Fibroblast of lung (primary cell): ENCODE data around the gene TANC1. TPM values are rescaled to one million over a fixed set of nuclear protein-coding genes. Genes with fewer than 3 reads are reported as not detected.
A peak's percentile ranks its signal among the peaks of the same experiment; 100 is the strongest.

Experiments
- DNase-seq, 2 donors: peaks; one replicate each; pipeline versions ENCODE4 v3.0.0 to v3.0.0-alpha.2; 2010; ENCODE audit warnings: low read depth in 2 of 2
- H2AFZ ChIP-seq: 2 replicates; pipeline ENCODE4 v1.5.1; 2012; ENCODE audit warnings: low read length, control low read depth, inconsistent platforms
- H3K27ac ChIP-seq: 2 replicates; pipeline ENCODE4 v1.5.1; 2011; ENCODE audit warnings: low read length, control low read depth; ENCODE audit not compliant: insufficient read depth
- H3K27me3 ChIP-seq: 2 replicates; pipeline ENCODE4 v1.5.1; 2011; ENCODE audit warnings: mild to moderate bottlenecking, low read length; ENCODE audit not compliant: control insufficient read depth, insufficient read depth
- H3K36me3 ChIP-seq: 2 replicates; pipeline ENCODE4 v1.5.1; 2011; ENCODE audit warnings: low read length; ENCODE audit not compliant: control insufficient read depth, insufficient read depth
- H3K4me1 ChIP-seq: 2 replicates; pipeline ENCODE4 v1.5.1; 2011; ENCODE audit warnings: low read length; ENCODE audit not compliant: control insufficient read depth, insufficient read depth; ENCODE audit errors: extremely low read depth
- H3K4me2 ChIP-seq: 2 replicates; pipeline ENCODE4 v1.5.1; 2011; ENCODE audit warnings: low read length, control low read depth; ENCODE audit not compliant: insufficient read depth; ENCODE audit errors: extremely low read depth
- H3K4me3 ChIP-seq, 4 experiments: fragments of 200-600 bp in 1 of 4; sonication (generic) in 1 of 4; replicated peaks in 1 of 4; 2 replicates each; pipeline ENCODE4 v1.5.1; 2011 to 2016; ENCODE audit warnings: low read length in 4 of 4, low read depth in 3 of 4, mild to moderate bottlenecking in 3 of 4, control low read depth in 2 of 4, inconsistent platforms in 1 of 4, mixed read lengths in 1 of 4; ENCODE audit not compliant: insufficient read depth in 1 of 4; ENCODE audit errors: control extremely low read depth in 1 of 4
- H3K79me2 ChIP-seq: 2 replicates; pipeline ENCODE4 v1.5.1; 2012; ENCODE audit warnings: mild to moderate bottlenecking, low read length, inconsistent platforms; ENCODE audit not compliant: control insufficient read depth, insufficient read depth
- H3K9ac ChIP-seq: 2 replicates; pipeline ENCODE4 v1.5.1; 2011; ENCODE audit warnings: mild to moderate bottlenecking, low read length, control low read depth; ENCODE audit not compliant: insufficient read depth
- H3K9me3 ChIP-seq: 2 replicates; pipeline ENCODE4 v1.5.1; 2012; ENCODE audit warnings: low read depth, low read length; ENCODE audit not compliant: control insufficient read depth, insufficient read depth
- H4K20me1 ChIP-seq: 2 replicates; pipeline ENCODE4 v1.5.1; 2011; ENCODE audit warnings: low read length; ENCODE audit not compliant: control insufficient read depth, insufficient read depth; ENCODE audit errors: extremely low read depth
- EZH2 ChIP-seq: IDR thresholded peaks from 2 replicates; pipeline ENCODE4 v1.5.1; 2012; ENCODE audit warnings: low read length, control low read depth, mild to moderate bottlenecking; ENCODE audit errors: missing control alignments
- polyA plus RNA-seq, 2 donors: library from polyadenylated mRNA; depleted of rRNA in 1 of 2; stranded (reverse) in 1 of 2; unstranded in 1 of 2; fragments of >200 nt; gene quantifications; 2 replicates each; pipeline ENCODE4 v1.2.1, GENCODE V29; 2011 to 2012; ENCODE audit warnings: missing spikeins in 1 of 2
- total RNA-seq: library from RNA; depleted of rRNA; stranded (reverse); fragments of >200 nt; gene quantifications from 2 replicates; pipeline ENCODE4 v1.2.1, GENCODE V29; 2014
- TF ChIP-seq, protein P1 (sequence below), 2 donors: IDR thresholded peaks in 1 of 2; conservative IDR thresholded peaks in 1 of 2; 1 replicate in 1 of 2; 2 replicates in 1 of 2; pipeline ENCODE4 v1.5.1; 2011 to 2012; ENCODE audit warnings: low read length in 2 of 2, control low read depth in 1 of 2, inconsistent platforms in 1 of 2, low read depth in 1 of 2, mild to moderate bottlenecking in 1 of 2

Gene TANC1
- total and polyA plus RNA-seq, 2 donors (not counting 1 experiment from before 2014, with no cell fraction given): 32.7 to 41.9 TPM

DNA sequence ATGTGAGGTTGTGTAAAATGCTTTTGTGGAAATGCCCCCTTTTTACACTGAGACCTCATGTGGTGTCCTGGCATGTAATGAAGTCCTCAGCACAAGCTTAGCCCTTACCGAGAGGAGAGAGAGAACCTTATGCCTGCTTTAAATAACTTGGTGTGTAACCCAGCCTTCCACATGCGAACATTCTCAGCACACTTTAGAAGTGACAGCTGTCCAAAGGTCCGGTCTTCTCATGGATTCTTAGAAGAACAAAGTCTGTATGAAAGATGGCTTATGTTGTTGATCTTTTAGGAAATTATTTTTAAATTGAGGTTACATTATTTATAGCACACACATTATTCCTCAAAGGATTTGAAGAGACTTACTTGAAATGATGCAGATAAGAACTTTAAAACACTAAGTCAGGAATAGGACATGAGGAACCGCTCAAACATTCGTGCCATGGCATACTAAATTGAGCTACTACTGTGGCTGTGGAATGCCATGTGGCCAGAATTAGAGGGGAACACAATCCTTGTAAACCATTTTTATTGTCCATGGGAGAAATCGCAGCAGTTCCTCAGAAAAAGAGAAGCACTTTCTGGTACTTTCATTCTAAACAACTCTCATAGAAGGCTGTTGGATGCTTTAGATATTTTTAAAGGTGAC is 238.4 kb downstream of the TANC1 start:
- no peaks in the 10 kb centered on the region for H3K9me3 ChIP-seq
- H3K27me3 ChIP-seq: no peaks in the 10 kb centered on the region
- H3K4me3 ChIP-seq: no peak overlapping the region
- H4K20me1 ChIP-seq: no peaks in the 10 kb centered on the region
- H3K4me2 ChIP-seq: no peak overlapping the region
- H2AFZ ChIP-seq: no peak overlapping the region
- no peaks in the 10 kb centered on the region for H3K79me2 ChIP-seq
- H3K4me1 ChIP-seq: peaks cover 9% of the 10 kb centered on the region
- no peak for DNase-seq
- no peaks in the 10 kb centered on the region for H3K36me3 ChIP-seq
- TF ChIP-seq, protein P1, sequence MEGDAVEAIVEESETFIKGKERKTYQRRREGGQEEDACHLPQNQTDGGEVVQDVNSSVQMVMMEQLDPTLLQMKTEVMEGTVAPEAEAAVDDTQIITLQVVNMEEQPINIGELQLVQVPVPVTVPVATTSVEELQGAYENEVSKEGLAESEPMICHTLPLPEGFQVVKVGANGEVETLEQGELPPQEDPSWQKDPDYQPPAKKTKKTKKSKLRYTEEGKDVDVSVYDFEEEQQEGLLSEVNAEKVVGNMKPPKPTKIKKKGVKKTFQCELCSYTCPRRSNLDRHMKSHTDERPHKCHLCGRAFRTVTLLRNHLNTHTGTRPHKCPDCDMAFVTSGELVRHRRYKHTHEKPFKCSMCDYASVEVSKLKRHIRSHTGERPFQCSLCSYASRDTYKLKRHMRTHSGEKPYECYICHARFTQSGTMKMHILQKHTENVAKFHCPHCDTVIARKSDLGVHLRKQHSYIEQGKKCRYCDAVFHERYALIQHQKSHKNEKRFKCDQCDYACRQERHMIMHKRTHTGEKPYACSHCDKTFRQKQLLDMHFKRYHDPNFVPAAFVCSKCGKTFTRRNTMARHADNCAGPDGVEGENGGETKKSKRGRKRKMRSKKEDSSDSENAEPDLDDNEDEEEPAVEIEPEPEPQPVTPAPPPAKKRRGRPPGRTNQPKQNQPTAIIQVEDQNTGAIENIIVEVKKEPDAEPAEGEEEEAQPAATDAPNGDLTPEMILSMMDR (conservative IDR thresholded peaks at IDR 0.05 in 1 of 2, IDR thresholded peaks at IDR 0.05 in 1 of 2; ENCODE audit: low read depth in 1 of 2, low read length in 2 of 2): no peak
- no peak for TF ChIP-seq EZH2
- H3K9ac ChIP-seq: no peak overlapping the region
- no peak overlapping the region for H3K27ac ChIP-seq

DNA sequence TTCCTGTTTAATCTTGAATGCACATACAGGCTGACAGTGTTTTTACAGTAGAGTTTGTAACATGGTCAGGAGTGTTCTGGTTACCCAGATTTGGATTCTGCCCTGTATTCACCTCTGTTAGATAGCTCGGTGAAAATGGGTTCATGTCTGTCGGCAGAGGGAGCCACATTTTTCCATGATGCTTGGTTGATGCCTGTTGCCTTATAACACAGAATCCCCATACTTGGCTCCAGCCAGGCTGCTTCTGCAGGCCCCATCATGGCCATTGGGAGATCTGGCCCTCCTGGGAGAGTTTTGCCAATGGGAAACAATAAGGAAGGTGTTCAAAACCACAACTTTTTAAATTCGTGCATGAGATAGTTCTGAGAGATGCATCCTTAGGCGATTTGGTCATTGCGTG is 240.0 kb downstream of the TANC1 start:
- Histone ChIP-seq H3K27me3 (no peaks in the 10 kb centered on the region), H3K36me3 (no peaks in the 10 kb centered on the region), H4K20me1 (no peaks in the 10 kb centered on the region), H3K27ac (no peak overlapping the region), H3K4me3 (no peak overlapping the region), H3K79me2 (no peaks in the 10 kb centered on the region), H3K9ac (no peak overlapping the region), H3K4me1 (peaks cover 2% of the 10 kb centered on the region), H3K4me2 (no peak overlapping the region), H2AFZ (no peak overlapping the region), H3K9me3 (no peaks in the 10 kb centered on the region)
- DNase-seq: no peak
- TF ChIP-seq, protein P1 (conservative IDR thresholded peaks at IDR 0.05 in 1 of 2, IDR thresholded peaks at IDR 0.05 in 1 of 2; ENCODE audit: low read depth in 1 of 2, low read length in 2 of 2): peak in 1 of 2 donors; percentile 3
- no peak for TF ChIP-seq EZH2

DNA sequence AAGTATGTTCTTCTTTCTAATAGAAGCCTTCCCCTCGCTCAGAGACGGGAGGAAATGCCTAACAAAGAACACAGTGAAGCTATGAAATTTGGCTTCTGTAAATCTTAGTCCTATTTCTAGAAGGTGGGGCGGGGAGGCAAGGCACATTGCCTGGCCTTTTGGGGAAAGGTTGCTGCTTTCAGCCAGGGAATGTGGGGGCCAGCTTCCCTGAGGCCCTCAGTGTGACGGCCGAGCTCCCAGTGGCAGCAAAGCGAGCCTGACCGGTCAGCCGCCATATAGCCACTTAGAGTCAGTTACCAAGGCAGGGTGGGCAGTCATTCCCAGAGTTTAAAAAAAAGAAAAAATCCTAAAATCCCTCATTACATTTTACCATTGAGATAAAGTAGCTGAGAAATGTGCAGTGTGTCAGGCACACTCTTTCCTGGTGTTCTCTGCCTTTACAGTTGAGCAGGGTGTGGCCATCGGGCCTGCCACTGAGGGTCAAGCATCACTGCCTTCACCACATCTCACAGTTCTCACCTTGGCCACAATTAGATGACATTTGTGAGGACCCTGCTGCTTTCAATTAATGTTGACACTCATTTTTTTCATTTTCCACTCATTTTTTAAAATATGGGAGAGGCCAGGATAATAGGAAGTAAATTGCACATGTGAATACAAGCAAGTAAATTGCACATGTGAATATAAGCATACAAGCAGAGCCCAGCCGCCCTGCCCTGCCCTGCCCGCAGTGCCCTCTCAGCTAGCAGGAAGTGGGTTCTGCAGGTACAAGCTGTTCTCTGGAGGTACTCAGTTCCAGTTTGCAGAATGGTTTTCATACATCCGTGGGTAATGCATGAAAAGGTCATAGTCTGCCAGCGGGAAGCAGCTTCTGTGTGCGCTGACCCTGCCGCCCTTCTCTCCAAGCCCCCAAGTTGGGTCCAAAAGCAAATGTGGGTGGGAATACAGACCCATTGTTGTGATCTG is 241.2 kb downstream of the TANC1 start:
- Histone ChIP-seq H3K9ac (no peak overlapping the region), H3K9me3 (no peaks in the 10 kb centered on the region), H3K4me1 (no peaks in the 10 kb centered on the region), H3K27ac (no peak overlapping the region), H3K27me3 (no peaks in the 10 kb centered on the region), H4K20me1 (no peaks in the 10 kb centered on the region), H2AFZ (no peak overlapping the region), H3K4me3 (no peak overlapping the region), H3K79me2 (no peaks in the 10 kb centered on the region), H3K36me3 (peaks cover 4% of the 10 kb centered on the region), H3K4me2 (no peak overlapping the region)
- DNase-seq: no peak
- TF ChIP-seq EZH2: no peak
- TF ChIP-seq, protein P1 (conservative IDR thresholded peaks at IDR 0.05 in 1 of 2, IDR thresholded peaks at IDR 0.05 in 1 of 2; ENCODE audit: low read depth in 1 of 2, low read length in 2 of 2): no peak
